SK-N-MC (cell line): Measurements from ENCODE around the gene TPSB2.

Experiments used
- DNase-seq: peaks from one replicate; pipeline ENCODE4 v3.0.0-alpha.2; 2011; ENCODE audit warnings: low read depth, low spot score
- H3K27ac ChIP-seq: fragments of 200-600 bp; sonication (generic); 2 replicates; pipeline ENCODE4 v1.5.1; 2016; ENCODE audit warnings: mixed run types
- H3K36me3 ChIP-seq: fragments of 200-600 bp; sonication (generic); 2 replicates; pipeline ENCODE4 v1.6.1; 2017; ENCODE audit warnings: antibody characterized with exemption, low read length, mixed read lengths; ENCODE audit not compliant: insufficient read depth
- H3K4me3 ChIP-seq: fragments of 200-600 bp; sonication (generic); 2 replicates; pipeline ENCODE4 v1.5.1; 2016
- H3K9ac ChIP-seq: fragments of 200-600 bp; sonication (generic); 2 replicates; pipeline ENCODE4 v1.8.0; 2017; ENCODE audit warnings: mixed run types, mixed read lengths; ENCODE audit not compliant: insufficient read length
- H3K9me3 ChIP-seq: fragments of 200-600 bp; sonication (generic); 2 replicates; pipeline ENCODE4 v1.6.1; 2017; ENCODE audit warnings: low read depth, mild to moderate bottlenecking, antibody characterized with exemption, low read length, moderate library complexity, mixed read lengths
- EZH2 ChIP-seq: fragments of 200-600 bp; sonication (generic); IDR thresholded peaks from one replicate; pipeline ENCODE4 v1.6.1; 2017; ENCODE audit warnings: antibody characterized with exemption
- FOXP2 ChIP-seq: optimal IDR thresholded peaks from 2 replicates; pipeline ENCODE3; 2011; ENCODE audit warnings: mild to moderate bottlenecking, moderate library complexity; ENCODE audit not compliant: insufficient read depth; ENCODE audit errors: extremely low read length, control extremely low read depth
- POLR2AphosphoS5 ChIP-seq: IDR thresholded peaks from 2 replicates; pipeline ENCODE4 v1.6.1; 2012; ENCODE audit warnings: mild to moderate bottlenecking, low read depth, low read length, borderline replicate concordance

Gene TPSB2

GRCh38 chr16:1211451-1212268 is 18.3 kb downstream of the TPSB2 start:
- DNase-seq = no peak
- Histone ChIP-seq H3K4me3 (no peak overlapping the region), H3K9ac (no peak overlapping the region), H3K27ac (no peak overlapping the region), H3K9me3 (no peaks in the 10 kb centered on the region), H3K36me3 (peaks cover 4% of the 10 kb centered on the region; the same call in 1 of the 2 replicates)
- TF ChIP-seq EZH2 (no peak), POLR2AphosphoS5 (no peak), FOXP2 (no peak)

DNA sequence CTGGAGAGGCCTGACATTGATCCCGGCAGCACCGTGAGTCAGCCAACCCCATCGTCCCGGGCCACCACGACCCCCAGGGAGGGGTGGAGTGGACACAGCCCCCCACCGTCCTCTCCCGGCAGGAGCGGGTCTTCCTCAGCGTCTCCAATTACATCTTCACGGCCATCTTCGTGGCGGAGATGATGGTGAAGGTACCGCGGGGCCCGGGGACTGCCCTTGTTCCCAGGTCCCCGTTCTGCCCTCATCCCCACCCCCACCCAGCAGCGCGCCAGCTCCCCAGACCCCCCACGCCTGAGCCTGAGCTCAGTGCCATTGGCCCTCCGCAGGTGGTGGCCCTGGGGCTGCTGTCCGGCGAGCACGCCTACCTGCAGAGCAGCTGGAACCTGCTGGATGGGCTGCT is 19.5 kb downstream of the TPSB2 start:
- DNase-seq = no peak
- Histone ChIP-seq H3K9ac (no peak overlapping the region), H3K27ac (no peak overlapping the region), H3K36me3 (peaks cover 4% of the 10 kb centered on the region; the same call in 1 of the 2 replicates), H3K9me3 (no peaks in the 10 kb centered on the region), H3K4me3 (no peak overlapping the region)
- TF ChIP-seq POLR2AphosphoS5 (no peak), EZH2 (no peak), FOXP2 (no peak)

DNA sequence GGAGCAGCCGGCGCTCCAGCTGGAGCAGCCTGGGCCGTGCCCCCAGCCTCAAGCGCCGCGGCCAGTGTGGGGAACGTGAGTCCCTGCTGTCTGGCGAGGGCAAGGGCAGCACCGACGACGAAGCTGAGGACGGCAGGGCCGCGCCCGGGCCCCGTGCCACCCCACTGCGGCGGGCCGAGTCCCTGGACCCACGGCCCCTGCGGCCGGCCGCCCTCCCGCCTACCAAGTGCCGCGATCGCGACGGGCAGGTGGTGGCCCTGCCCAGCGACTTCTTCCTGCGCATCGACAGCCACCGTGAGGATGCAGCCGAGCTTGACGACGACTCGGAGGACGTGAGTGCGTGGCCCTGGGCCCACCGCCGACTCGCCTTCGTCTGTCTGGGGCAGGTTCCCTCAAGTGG is 20.9 kb downstream of the TPSB2 start:
- DNase-seq = no peak
- no peak overlapping the region for H3K27ac ChIP-seq
- no peak overlapping the region for H3K4me3 ChIP-seq
- H3K9ac ChIP-seq = no peak overlapping the region
- peaks cover 4% of the 10 kb centered on the region; the same call in 1 of the 2 replicates for H3K36me3 ChIP-seq
- TF ChIP-seq FOXP2 (no peak), EZH2 (no peak), POLR2AphosphoS5 (no peak)
- no peaks in the 10 kb centered on the region for H3K9me3 ChIP-seq

DNA sequence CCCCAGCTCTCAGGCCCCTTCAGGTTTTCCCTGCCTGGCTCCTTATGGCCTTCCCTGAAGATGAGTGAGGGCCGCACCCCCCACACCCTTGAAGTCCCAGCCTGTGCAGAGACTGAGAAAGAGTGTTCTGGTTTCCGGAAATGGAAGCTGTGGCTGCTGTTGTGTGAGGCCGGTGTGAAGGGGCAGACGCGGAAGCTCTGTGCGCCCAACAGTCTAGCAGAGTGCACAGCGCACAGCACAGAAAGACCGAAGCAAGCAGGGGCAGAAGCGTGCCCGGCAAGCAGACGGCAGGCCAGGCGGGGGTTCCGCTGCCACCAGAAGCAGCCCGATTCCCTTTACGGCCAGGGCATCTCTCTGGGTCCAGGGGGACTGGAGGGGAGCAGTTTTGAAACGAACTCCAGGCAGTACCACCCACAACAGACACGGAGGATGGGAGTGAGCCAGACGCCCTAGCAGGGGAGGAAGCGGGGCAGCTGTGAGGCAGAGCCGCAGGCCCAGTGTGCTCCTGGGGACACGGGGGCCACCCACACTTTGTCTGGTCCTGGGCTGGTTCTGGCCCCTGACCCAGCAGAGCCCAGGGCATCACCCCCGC is 21.6 kb downstream of the TPSB2 start:
- Histone ChIP-seq H3K27ac (no peak overlapping the region), H3K9ac (no peak overlapping the region), H3K4me3 (no peak overlapping the region), H3K36me3 (peaks cover 4% of the 10 kb centered on the region; the same call in 1 of the 2 replicates), H3K9me3 (no peaks in the 10 kb centered on the region)
- no peak for DNase-seq
- no peak for TF ChIP-seq POLR2AphosphoS5
- no peak for TF ChIP-seq FOXP2

DNA sequence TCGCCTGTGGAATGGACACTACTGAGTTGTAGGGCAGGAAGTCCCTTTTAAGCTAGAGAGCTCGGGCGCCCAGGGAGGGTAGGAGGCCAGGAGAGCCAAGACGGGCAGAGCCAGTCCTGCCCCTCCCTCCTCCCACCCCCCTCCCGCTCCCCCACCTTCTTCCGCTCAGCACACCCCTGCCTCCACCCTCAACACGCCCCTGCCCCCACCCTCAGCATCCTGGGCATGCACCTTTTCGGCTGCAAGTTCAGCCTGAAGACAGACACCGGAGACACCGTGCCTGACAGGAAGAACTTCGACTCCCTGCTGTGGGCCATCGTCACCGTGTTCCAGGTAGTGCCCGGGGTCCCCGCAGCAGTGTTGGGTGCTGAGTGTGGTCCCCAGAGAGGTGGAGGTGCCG is 23.2 kb downstream of the TPSB2 start:
- Histone ChIP-seq H3K36me3 (peaks cover 4% of the 10 kb centered on the region; the same call in 1 of the 2 replicates), H3K9me3 (no peaks in the 10 kb centered on the region), H3K4me3 (no peak overlapping the region), H3K27ac (no peak overlapping the region), H3K9ac (no peak overlapping the region)
- no peak for DNase-seq
- TF ChIP-seq POLR2AphosphoS5 (no peak), FOXP2 (no peak), EZH2 (no peak)

- Histone ChIP-seq H3K9me3 (no peaks in the 10 kb centered on the region), H3K4me3 (no peak overlapping the region), H3K36me3 (peaks cover 4% of the 10 kb centered on the region; the same call in 1 of the 2 replicates), H3K27ac (no peak overlapping the region), H3K9ac (no peak overlapping the region)
- DNase-seq = no peak
- TF ChIP-seq EZH2 (no peak), POLR2AphosphoS5 (no peak), FOXP2 (no peak)
Measured at GRCh38 chr16:1206326-1206725, 23.7 kb downstream of the TPSB2 start.

- H3K4me3 ChIP-seq = no peak overlapping the region
- TF ChIP-seq FOXP2 = no peak
- TF ChIP-seq POLR2AphosphoS5 = no peak
- TF ChIP-seq EZH2 = no peak
- no peak overlapping the region for H3K9ac ChIP-seq
- no peak for DNase-seq
- H3K27ac ChIP-seq = no peak overlapping the region
- no peaks in the 10 kb centered on the region for H3K9me3 ChIP-seq
- no peaks in the 10 kb centered on the region; the same call in 1 of the 2 replicates for H3K36me3 ChIP-seq
Measured at GRCh38 chr16:1204933-1205332, 25.1 kb downstream of the TPSB2 start.

DNA sequence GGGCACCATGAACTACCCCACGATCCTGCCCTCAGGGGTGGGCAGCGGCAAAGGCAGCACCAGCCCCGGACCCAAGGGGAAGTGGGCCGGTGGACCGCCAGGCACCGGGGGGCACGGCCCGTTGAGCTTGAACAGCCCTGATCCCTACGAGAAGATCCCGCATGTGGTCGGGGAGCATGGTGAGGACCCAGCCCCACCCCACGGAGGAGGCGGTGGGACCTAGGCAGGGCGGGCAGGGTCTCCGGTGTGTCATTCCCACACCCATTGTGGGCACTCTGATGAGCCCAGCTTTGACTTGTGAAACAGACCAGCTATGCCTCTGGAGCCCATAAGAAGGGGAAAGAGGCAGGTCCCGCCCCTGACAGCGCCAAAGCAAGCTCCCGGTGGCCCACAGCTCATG is 27.7 kb downstream of the TPSB2 start:
- DNase-seq = no peak
- Histone ChIP-seq H3K9me3 (no peaks in the 10 kb centered on the region), H3K36me3 (no peaks in the 10 kb centered on the region; the same call in 1 of the 2 replicates), H3K9ac (no peak overlapping the region), H3K4me3 (no peak overlapping the region), H3K27ac (no peak overlapping the region)
- no peak for TF ChIP-seq EZH2
- no peak for TF ChIP-seq FOXP2
- TF ChIP-seq POLR2AphosphoS5 = no peak
